SK-N-SH treated with all-trans-retinoic acid at 6 μM for 48 hours (cell line): ENCODE results near the gene MCAT.

Experiments used
- ARNTL ChIP-seq: fragments of 450-650 bp; formaldehyde crosslinking; IDR thresholded peaks from 2 replicates; pipeline ENCODE4 v1.5.0; 2020; ENCODE audit warnings: low read depth, mild to moderate bottlenecking, moderate library complexity, borderline replicate concordance
- CREB5 ChIP-seq: fragments of 250-450 bp; sonication (Bioruptor Pico); IDR thresholded peaks from 2 replicates; pipeline ENCODE4 v1.5.1; 2020; ENCODE audit warnings: low read depth, mild to moderate bottlenecking, moderate library complexity
- ESRRG ChIP-seq: fragments of 250-450 bp; sonication (Bioruptor Pico); IDR thresholded peaks from 2 replicates; pipeline ENCODE4 v1.6.1; 2021; ENCODE audit warnings: mild to moderate bottlenecking
- SNAI2 ChIP-seq: fragments of 250-450 bp; sonication (Bioruptor Pico); IDR thresholded peaks from 2 replicates; pipeline ENCODE4 v1.5.0; 2020; ENCODE audit warnings: mild to moderate bottlenecking, moderate library complexity
- ZFP30 ChIP-seq: fragments of 450-650 bp; formaldehyde crosslinking; IDR thresholded peaks from 2 replicates; pipeline ENCODE4 v1.5.0; 2022; ENCODE audit warnings: mild to moderate bottlenecking, moderate library complexity
- ZNF70 ChIP-seq: fragments of 450-650 bp; formaldehyde crosslinking; IDR thresholded peaks from 2 replicates; pipeline ENCODE4 v1.5.0; 2020; ENCODE audit warnings: mild to moderate bottlenecking, moderate library complexity
- ZNF8 ChIP-seq: fragments of 450-650 bp; formaldehyde crosslinking; IDR thresholded peaks from 2 replicates; pipeline ENCODE4 v1.5.0; 2020; ENCODE audit warnings: mild to moderate bottlenecking, moderate library complexity

- TF ChIP-seq CREB5 (CRISPR knock-in tag) (no peak), ESRRG (CRISPR knock-in tag) (no peak), ZFP30 (CRISPR knock-in tag) (no peak), SNAI2 (CRISPR knock-in tag) (no peak), ZNF8 (CRISPR knock-in tag) (no peak), ZNF70 (no peak), ARNTL (no peak)
Measured at GRCh38 chr22:43101306-43101705, 41.9 kb downstream of the MCAT start.
